GM10266 (cell line): Measurements from ENCODE around the gene CRACR2B.

ENCODE experiments used
- DNase-seq: peaks from one replicate; pipeline ENCODE4 v3.0.0; 2012; ENCODE audit errors: extremely low spot score
- TF ChIP-seq, protein P1 (sequence below): IDR thresholded peaks from 2 replicates; pipeline ENCODE4 v1.5.1; 2012; ENCODE audit warnings: mild to moderate bottlenecking, low read depth; ENCODE audit not compliant: control insufficient read depth, insufficient read depth; ENCODE audit errors: missing control alignments

Gene CRACR2B

DNA sequence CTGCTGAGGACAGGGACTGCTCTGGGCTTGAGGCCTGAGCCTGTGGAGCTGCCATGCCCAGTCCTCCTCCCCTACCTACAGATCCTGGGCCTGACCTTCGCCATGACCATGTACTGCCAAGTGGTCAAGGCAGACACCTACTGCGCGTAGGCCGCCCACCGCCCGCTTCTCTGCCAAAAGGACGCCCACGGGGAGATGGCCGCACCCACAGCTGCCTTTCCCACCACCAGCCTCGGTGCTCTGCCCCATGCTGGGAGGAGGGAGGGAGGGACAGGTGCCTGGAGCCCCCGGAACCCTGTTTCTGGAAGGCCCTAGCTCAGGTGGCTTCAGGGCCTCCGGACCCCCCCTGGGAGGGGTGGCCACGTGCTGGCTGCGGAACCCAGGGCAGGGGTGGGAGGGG lies 38.8 kb downstream of the CRACR2B start:
- TF ChIP-seq, protein P1, sequence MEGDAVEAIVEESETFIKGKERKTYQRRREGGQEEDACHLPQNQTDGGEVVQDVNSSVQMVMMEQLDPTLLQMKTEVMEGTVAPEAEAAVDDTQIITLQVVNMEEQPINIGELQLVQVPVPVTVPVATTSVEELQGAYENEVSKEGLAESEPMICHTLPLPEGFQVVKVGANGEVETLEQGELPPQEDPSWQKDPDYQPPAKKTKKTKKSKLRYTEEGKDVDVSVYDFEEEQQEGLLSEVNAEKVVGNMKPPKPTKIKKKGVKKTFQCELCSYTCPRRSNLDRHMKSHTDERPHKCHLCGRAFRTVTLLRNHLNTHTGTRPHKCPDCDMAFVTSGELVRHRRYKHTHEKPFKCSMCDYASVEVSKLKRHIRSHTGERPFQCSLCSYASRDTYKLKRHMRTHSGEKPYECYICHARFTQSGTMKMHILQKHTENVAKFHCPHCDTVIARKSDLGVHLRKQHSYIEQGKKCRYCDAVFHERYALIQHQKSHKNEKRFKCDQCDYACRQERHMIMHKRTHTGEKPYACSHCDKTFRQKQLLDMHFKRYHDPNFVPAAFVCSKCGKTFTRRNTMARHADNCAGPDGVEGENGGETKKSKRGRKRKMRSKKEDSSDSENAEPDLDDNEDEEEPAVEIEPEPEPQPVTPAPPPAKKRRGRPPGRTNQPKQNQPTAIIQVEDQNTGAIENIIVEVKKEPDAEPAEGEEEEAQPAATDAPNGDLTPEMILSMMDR, result no peak
- DNase-seq, result no peak

DNA sequence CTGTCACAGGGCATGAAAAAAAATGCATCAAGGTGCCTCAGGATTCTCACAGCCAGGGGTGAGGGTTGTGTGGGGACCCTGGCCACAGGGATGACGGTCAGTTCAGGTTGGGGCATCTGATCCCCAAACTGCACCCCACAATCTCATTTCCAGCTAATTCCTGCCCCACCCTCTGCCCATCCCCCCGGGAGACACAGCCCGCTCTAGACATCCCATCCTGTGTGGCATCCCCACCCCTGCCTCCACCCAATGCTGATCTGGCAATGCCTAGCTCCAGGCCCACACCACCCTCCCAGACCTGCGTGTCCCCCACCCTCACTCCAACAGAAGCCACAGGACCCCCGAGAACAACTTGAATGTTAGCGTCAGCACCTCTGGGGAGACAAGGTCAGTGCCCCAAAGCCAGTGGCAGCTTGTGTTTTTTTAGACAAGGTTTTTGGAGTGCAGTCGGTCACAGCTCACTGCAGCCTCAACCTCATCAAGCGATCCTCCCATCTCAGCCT lies 40.2 kb downstream of the CRACR2B start:
- no peak for DNase-seq
- TF ChIP-seq, protein P1, result no peak

DNA sequence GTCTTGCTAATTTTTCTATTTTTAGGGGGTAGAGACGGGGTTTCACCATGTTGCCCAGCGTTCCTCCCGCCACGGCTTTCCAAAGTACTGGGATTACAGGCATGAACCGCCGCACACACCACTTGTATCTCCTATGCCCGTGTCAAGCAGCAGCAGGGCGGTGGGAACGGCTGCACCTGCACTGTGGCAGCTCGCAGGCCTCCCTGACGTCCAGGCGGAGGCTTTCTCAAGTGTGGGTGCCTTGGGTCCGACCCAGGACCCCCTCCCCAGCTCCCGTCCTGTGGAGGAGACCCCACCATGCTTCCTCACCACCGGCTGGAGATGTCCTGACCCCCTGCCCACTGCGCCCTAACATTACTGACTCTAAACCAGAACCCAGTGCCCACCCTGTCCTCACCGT lies 40.7 kb downstream of the CRACR2B start:
- TF ChIP-seq, protein P1, result no peak
- DNase-seq, result no peak

DNA sequence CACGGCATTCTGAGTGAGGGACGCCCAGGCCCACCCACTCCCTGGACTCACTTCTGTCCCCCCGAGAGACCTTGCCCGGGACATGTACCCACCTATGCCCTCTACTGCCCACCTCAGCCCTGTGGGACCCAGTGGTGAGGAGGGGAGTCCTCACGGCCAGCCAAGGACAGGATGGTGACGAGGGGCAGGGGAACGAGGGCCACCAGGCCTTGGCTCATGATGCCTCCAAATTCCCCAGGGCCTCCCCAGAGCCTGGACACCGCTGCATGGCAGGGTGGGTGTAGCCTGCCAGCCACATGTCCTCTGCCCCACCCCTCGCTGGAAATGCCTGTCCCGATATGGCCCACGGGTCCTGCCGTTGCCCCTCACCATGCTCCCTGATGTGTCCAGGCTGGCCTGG lies 41.1 kb downstream of the CRACR2B start:
- TF ChIP-seq, protein P1, result no peak
- no peak for DNase-seq

DNA sequence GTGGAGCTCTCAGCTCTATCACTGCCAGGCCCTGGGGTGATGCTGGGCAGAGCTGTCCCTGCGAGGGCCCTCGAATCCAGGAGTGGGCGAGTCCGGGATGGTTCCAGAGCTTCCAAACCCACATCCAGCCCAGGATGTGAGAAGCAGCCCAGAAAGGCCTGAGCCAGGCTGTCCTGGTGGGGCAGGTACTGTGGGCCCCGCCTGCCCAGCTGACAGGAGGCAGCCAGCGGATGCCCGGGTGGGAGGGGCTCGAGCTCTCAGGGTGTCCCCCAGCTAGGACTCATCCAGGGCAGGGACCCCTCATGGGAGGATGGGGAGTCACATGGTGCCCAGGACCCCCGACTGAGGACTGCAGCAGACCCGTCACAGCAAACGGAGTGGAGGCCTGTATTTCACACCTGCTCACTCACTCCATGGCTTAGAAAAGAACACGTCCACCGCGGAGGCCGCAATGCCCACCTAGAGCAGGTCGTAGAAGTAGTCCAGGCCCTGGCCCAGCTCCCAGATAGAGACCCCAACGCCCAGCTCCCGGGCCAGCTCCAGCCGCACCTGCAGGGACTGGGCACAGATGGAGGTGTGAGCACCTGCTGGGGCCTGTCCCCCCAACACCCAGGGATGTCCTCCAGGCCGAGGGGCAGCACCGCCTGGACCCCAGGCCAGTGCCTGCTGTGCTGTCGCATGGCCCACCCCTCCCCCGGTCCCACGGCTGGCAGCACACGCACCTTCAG lies 41.8 kb downstream of the CRACR2B start:
- TF ChIP-seq, protein P1, result no peak
- DNase-seq, result no peak

DNA sequence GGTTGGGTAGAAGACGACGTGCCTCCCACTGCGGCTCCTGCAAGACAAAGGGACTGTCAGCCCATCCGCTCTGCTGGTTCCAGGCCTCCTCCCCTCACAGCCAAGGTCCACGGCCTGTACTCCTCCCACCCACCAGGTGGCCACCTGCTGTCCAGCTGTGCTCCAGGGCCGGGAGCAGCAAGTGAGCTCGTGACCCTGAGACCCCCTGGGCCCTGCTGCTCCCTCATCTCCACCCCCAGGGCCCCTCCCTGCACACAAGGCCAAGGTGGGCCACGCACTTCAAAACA lies 42.4 kb downstream of the CRACR2B start:
- TF ChIP-seq, protein P1, result no peak

DNA sequence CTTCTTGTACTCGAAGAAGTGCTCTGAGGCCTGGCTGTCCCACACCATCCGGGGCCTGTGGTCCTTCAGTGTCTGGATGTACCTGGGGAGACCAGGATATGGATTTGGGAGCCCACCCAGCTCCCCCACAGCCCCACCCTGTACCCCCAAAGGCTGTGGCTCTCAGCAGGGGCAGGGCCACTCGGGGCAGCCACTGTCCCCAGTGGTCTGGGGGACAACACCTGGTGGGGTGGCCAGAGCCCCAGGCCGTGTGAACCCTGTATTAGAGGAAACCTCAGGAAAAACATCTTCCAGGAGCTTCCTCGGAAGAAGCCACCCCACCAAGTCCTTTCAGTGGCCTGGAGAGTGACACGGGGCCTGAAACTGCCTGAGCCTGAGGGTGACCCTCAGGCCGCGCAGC lies 42.7 kb downstream of the CRACR2B start:
- TF ChIP-seq, protein P1, result no peak
- DNase-seq, result no peak

More for the DNA sequence above, 42.4 kb downstream of the CRACR2B start:
- DNase-seq, result no peak
